Activated CD4-positive, alpha-beta T cell treated with anti-CD3 and anti-CD28 coated beads, Interleukin-2, amount 10 ng/mL, durations not matched to agents 7 days and 5 days (primary cell): ENCODE results near the gene UROC1. TPM values are rescaled to one million over a fixed set of nuclear protein-coding genes. Genes with fewer than 3 reads are reported as not detected.

Source experiments
- CTCF ChIA-PET: fragments of 350-600 bp; sonication (Branson Sonifier 250); formaldehyde crosslinking; loops from one replicate; lab custom pipeline; 2021; ENCODE audit warnings: antibody characterized with exemption; lab: Charles Lee
- POLR2A ChIA-PET: fragments of 350-600 bp; sonication (Branson Sonifier 250); formaldehyde crosslinking; loops from one replicate; lab custom pipeline; 2021; ENCODE audit warnings: antibody characterized with exemption; lab: Charles Lee
- DNase-seq: peaks from one replicate; pipeline ENCODE4 v3.0.0-alpha.2; 2020
- H3K27ac Mint-ChIP-seq: one replicate; pipeline ENCODE4 v1.8.0; 2021; ENCODE audit warnings: mild to moderate bottlenecking, moderate library complexity, mixed read lengths
- H3K27me3 Mint-ChIP-seq: one replicate; pipeline ENCODE4 v1.8.0; 2021; ENCODE audit warnings: mixed read lengths
- H3K36me3 Mint-ChIP-seq: one replicate; pipeline ENCODE4 v1.8.0; 2021; ENCODE audit warnings: low read depth, mixed read lengths
- H3K4me1 Mint-ChIP-seq: one replicate; pipeline ENCODE4 v1.8.0; 2021; ENCODE audit warnings: mixed read lengths
- H3K4me3 Mint-ChIP-seq: one replicate; pipeline ENCODE4 v1.8.0; 2021; ENCODE audit warnings: mild to moderate bottlenecking, moderate library complexity, mixed read lengths
- H3K9me3 Mint-ChIP-seq: one replicate; pipeline ENCODE4 v1.8.0; 2021; ENCODE audit warnings: mixed read lengths
- total RNA-seq, 2 experiments: library from RNA; stranded (reverse); gene quantifications; one replicate each; pipeline ENCODE4 v1.2.3, GENCODE V29; 2021

The UROC1 gene
- total RNA-seq, 2 experiments from 2014 or later = not detected

DNA sequence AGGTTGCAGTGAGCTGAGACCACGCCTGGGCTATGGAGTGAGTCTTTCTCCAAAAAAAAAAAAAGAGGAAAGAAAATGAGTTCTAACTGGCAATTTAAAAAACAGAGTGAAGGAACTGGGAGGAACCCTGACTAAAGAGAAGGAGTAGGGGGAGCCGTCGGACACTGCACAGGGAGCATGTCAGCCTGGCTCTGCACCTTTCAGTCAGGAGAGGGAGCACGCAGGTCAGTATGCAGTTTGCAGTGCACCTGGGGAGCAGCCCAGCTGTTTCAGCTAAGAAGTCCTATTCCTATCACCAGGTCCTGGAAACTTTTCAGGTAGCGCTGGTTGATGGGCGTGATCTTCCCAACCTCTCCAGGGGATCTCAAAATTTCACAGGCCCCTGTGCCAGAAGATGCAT lies 27.0 kb downstream of the UROC1 start:
- H3K9me3 Mint-ChIP-seq = no peaks in the 10 kb centered on the region
- no peaks in the 10 kb centered on the region for H3K36me3 Mint-ChIP-seq
- H3K4me3 Mint-ChIP-seq = no peak overlapping the region
- H3K27me3 Mint-ChIP-seq = no peaks in the 10 kb centered on the region
- no peak overlapping the region for H3K27ac Mint-ChIP-seq
- ChIA-PET CTCF (no interaction called here), POLR2A (no interaction called here)
- DNase-seq = no peak
- peaks cover 24% of the 10 kb centered on the region for H3K4me1 Mint-ChIP-seq

DNA sequence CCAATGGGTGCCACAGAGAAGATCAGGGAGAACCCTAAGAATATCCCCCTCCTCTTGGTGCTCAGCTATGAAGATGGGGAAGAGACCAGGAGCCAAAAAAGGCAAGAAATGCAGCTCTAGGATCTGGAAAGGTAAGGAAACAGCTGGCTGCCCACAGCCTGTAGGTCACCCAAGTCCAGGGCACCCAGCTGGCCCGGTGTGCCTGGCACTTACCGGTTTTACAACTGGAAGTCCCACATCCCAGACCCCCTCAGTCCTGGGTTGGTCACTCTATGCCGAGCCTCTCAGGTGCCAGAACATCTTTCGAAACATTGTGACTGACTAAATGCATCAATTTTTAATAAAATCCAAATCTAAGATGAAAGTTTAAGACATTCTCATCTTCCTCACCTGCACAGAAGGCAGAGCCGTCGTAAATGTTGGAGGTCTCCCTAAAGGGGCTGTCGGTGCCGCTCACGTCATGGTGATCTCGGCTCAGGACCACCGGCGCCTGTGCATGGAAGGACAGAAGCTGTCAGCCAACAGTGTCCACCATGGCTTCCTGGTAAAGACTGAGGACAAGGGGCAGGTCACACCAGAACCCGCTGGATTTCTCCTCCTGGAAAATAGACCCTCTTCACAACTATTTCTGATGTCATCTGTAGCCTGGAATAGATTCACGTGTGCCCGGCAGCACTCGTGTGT lies 28.5 kb downstream of the UROC1 start:
- H3K4me3 Mint-ChIP-seq = no peak overlapping the region
- POLR2A ChIA-PET = no interaction called here
- CTCF ChIA-PET = no interaction called here
- H3K27ac Mint-ChIP-seq = no peak overlapping the region
- H3K4me1 Mint-ChIP-seq = peaks cover 19% of the 10 kb centered on the region
- no peak for DNase-seq
- no peaks in the 10 kb centered on the region for H3K27me3 Mint-ChIP-seq
- H3K9me3 Mint-ChIP-seq = no peaks in the 10 kb centered on the region
- no peaks in the 10 kb centered on the region for H3K36me3 Mint-ChIP-seq

DNA sequence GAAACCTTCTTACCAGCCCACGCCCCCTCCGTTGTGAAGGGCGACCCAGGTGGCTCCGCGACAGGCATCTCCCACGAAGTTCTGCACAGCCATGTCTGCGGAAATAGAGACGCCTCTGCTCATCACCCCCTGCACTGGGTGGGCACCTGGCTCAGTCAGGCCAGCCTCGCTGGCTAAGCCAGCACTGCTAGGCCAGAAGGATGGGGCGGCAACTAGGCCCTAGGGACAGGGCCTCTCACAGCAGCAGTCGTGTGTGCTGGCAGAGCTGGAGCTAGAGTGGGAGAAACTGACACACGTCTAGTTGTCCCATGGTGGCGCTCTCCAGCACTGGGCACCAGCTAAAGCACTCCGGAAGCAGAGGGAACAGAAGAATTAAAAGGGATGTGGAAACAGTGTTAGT lies 29.4 kb downstream of the UROC1 start:
- Mint-ChIP-seq H3K36me3 (no peaks in the 10 kb centered on the region), H3K9me3 (no peaks in the 10 kb centered on the region), H3K4me1 (peaks cover 17% of the 10 kb centered on the region), H3K4me3 (no peak overlapping the region), H3K27ac (no peak overlapping the region), H3K27me3 (no peaks in the 10 kb centered on the region)
- POLR2A ChIA-PET = no interaction called here
- DNase-seq = no peak
- CTCF ChIA-PET = no interaction called here

DNA sequence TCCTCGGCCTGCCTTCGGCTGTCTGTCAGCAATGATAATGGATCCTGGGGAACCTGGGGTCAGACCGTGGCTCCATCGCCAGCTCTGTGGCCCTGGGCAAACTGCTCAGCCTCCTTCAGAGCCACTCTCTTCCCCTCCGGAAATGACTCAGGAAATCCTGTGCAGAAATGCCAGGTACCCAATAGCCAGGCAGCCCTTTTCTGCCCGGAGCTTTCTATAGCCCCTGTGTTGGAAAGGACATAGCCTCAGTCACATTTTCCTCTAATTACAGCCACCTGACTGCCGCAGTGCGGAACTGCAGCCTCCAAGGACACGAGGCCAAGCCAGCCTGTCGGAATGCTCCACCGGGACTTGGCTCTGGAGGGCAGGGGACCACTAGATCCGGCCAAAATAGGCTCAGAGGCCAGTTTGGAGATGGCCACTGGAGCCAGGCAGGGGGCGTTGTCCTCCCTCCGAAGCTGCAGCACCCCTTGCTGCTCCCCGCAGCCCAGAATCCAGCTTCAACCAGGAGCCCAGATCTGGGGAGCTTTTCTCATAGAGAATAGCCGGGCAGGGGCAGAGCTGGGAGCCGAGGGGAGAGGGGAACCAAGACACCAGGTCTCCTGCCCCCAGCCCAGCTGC lies 30.3 kb downstream of the UROC1 start:
- DNase-seq = peak; percentile 23
- Mint-ChIP-seq H3K9me3 (no peaks in the 10 kb centered on the region), H3K27me3 (no peaks in the 10 kb centered on the region), H3K4me3 (no peak overlapping the region), H3K4me1 (peaks cover 17% of the 10 kb centered on the region), H3K27ac (peak overlapping the region; percentile 84), H3K36me3 (no peaks in the 10 kb centered on the region)
- ChIA-PET CTCF (no interaction called here), POLR2A (no interaction called here)

DNA sequence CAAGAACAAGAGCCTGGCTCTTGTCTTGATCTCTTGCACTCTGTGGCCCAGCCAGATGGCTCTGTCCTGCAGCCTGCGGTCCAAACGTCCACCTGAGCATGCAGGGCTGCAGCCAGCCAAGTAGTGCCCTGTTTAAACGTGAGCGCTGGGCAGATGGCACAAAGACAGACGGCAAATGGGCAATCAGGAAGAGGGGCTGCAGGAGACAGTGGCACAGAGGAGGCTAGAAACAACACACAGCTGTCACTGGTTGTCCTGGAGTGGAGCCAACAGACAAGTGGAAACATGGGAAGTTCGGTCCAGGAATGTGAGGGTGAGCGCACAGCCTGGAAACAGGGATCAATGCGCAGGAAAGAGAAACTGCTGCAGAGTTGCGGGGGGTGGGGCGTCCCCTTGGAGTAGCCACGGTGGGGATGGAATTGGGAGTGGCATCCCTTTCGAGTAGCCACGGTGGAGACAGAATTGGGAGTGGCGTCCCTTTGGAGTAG lies 31.2 kb downstream of the UROC1 start:
- Mint-ChIP-seq H3K4me3 (no peak overlapping the region), H3K36me3 (no peaks in the 10 kb centered on the region), H3K27me3 (no peaks in the 10 kb centered on the region), H3K4me1 (peaks cover 17% of the 10 kb centered on the region), H3K27ac (peak overlapping the region; percentile 84), H3K9me3 (no peaks in the 10 kb centered on the region)
- CTCF ChIA-PET = no interaction called here
- DNase-seq = no peak
- POLR2A ChIA-PET = no interaction called here

DNA sequence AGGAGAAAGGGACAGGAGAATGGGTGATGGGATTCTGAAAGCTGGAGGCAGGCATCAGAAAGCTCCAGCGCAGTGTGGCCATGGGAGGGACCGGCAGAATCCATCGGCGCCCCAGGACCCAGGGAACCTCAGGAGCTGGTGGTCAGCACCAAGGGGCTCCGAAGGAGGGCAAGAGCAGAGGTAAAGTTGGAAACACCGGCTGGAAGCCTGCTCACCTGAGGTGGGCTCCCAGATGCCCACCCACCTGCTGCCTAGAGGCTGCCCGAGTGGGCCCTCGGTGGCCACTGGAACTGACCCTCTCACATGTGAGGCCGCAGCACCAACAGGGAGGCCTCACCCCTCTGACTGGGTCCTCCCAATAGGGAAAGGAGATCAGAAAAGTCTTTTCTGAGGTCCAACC lies 31.6 kb downstream of the UROC1 start:
- H3K36me3 Mint-ChIP-seq = no peaks in the 10 kb centered on the region
- H3K27me3 Mint-ChIP-seq = no peaks in the 10 kb centered on the region
- H3K4me3 Mint-ChIP-seq = no peak overlapping the region
- peaks cover 17% of the 10 kb centered on the region for H3K4me1 Mint-ChIP-seq
- H3K27ac Mint-ChIP-seq = no peak overlapping the region
- no peak for DNase-seq
- CTCF ChIA-PET = no interaction called here
- POLR2A ChIA-PET = no interaction called here
- no peaks in the 10 kb centered on the region for H3K9me3 Mint-ChIP-seq

DNA sequence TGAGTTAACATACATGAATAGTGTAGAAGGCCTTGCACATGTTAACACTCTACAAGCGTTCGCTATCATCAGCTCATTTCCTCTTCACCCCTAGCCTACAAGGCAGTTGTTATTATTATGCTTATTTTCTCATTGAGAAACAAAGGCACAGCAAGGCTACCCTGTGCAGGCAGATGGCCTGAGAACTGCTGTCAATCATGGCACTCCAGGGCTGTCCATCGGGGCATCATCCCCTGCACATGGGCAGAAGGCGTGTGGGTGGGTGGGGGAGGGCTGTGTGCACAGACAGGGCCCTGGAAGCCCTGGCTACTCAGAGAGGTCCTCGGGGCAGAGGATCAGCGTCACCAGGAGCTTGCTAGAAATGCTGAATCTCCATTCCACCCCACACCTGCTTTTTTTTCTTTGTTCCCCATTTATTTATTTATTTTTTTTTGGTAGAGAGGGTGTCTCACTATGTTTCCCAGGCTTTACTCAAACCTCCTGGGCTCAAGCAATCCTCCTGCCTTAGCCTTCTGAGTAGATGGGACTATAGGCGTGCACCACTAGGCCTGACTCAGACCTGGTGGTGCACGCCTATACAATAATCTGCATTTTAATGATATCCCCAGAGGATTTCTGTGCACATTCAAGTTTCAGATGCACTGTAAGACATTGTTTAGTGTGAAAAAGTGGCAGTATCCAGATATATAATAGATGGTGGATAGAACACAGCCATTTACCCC lies 32.2 kb downstream of the UROC1 start:
- DNase-seq = no peak
- no peak overlapping the region for H3K27ac Mint-ChIP-seq
- no peak overlapping the region for H3K4me3 Mint-ChIP-seq
- ChIA-PET CTCF (interaction anchor here (1.2 kb wide), 1 partner anchor 9 kb away, joined by 3 read pairs; no protein-coding TSS in a partner anchor), POLR2A (no interaction called here)
- no peaks in the 10 kb centered on the region for H3K27me3 Mint-ChIP-seq
- H3K36me3 Mint-ChIP-seq = no peaks in the 10 kb centered on the region
- H3K4me1 Mint-ChIP-seq = peaks cover 17% of the 10 kb centered on the region
- no peaks in the 10 kb centered on the region for H3K9me3 Mint-ChIP-seq

DNA sequence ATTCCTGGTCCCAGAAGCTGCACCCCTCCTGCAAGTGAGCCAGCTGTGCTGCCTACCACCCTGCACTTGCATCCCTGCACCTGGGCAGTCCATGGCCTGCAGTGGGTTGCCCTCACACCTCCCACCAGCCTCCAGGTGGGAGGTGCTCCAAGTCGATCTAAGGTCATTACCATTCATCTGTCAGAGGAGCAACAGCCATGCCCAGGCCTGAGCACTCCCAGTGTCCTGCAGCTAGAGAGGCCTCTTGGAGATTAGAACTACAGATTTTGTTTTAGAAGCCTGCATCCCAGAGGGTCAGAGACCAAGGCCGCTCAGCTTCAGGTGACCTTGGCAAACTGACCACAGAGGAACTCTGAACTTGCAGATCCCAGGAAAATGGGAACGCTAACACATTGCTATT lies 32.9 kb downstream of the UROC1 start:
- peaks cover 17% of the 10 kb centered on the region for H3K4me1 Mint-ChIP-seq
- no peak overlapping the region for H3K27ac Mint-ChIP-seq
- no peaks in the 10 kb centered on the region for H3K36me3 Mint-ChIP-seq
- ChIA-PET POLR2A (no interaction called here), CTCF (interaction anchor here (1.2 kb wide), 1 partner anchor 9 kb away, joined by 3 read pairs; no protein-coding TSS in a partner anchor)
- H3K9me3 Mint-ChIP-seq = no peaks in the 10 kb centered on the region
- no peak overlapping the region for H3K4me3 Mint-ChIP-seq
- H3K27me3 Mint-ChIP-seq = no peaks in the 10 kb centered on the region
- DNase-seq = no peak

DNA sequence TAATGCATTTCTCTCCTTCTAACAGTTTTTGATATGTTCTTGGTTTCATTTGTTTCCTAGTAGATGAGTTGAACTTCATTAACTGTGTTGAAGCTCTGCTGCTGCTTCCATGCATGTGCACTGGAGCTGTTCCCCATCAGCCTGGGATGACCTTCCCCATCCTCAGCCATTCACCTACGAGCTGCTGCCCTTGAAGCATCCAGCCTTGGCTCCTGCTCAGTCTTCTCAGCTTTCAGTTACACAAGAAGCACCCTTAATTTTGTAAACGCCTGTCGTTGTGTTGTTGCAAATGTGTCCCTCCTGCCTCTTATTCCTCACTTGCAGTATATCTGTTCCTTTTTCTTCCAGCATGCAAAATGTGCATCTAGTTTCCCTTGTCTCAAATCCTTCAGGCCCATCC lies 33.4 kb downstream of the UROC1 start:
- no peak for DNase-seq
- ChIA-PET CTCF (interaction anchor here (0.6 to 1.2 kb wide), 2 partner anchors 10 to 206 kb away, joined by 3 read pairs; no protein-coding TSS in a partner anchor), POLR2A (no interaction called here)
- Mint-ChIP-seq H3K27me3 (no peaks in the 10 kb centered on the region), H3K36me3 (no peaks in the 10 kb centered on the region), H3K4me1 (peaks cover 17% of the 10 kb centered on the region), H3K27ac (peak overlapping the region; percentile 22), H3K4me3 (no peak overlapping the region), H3K9me3 (no peaks in the 10 kb centered on the region)

DNA sequence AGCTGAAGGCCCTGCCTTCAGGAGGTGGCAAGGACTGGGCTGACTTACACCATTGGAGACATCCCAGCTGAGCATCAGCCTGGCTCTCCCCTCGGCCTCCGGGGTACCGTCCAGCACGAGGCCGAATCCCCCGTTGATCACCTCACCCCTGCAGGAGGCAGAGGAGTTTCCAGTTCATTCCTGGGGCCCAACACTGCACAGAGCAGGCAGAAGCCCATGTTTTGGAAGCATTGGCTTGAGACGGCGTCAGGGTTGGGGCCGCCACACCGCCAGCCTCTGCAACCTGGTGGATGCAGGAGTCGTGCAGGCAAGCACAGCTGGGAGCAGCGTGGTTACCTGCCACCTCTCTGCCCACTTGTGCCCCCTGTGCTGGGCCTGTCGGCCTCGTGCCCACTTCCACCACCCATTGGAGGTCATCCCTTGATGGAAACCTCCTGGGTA lies 34.2 kb downstream of the UROC1 start:
- Mint-ChIP-seq H3K27ac (no peak overlapping the region), H3K9me3 (no peaks in the 10 kb centered on the region), H3K4me1 (peaks cover 17% of the 10 kb centered on the region), H3K27me3 (no peaks in the 10 kb centered on the region), H3K36me3 (no peaks in the 10 kb centered on the region), H3K4me3 (no peak overlapping the region)
- no peak for DNase-seq
- ChIA-PET CTCF (interaction anchor here (0.6 kb wide), 2 partner anchors 207 to 841 kb away, joined by 3 read pairs; no protein-coding TSS in a partner anchor), POLR2A (no interaction called here)

DNA sequence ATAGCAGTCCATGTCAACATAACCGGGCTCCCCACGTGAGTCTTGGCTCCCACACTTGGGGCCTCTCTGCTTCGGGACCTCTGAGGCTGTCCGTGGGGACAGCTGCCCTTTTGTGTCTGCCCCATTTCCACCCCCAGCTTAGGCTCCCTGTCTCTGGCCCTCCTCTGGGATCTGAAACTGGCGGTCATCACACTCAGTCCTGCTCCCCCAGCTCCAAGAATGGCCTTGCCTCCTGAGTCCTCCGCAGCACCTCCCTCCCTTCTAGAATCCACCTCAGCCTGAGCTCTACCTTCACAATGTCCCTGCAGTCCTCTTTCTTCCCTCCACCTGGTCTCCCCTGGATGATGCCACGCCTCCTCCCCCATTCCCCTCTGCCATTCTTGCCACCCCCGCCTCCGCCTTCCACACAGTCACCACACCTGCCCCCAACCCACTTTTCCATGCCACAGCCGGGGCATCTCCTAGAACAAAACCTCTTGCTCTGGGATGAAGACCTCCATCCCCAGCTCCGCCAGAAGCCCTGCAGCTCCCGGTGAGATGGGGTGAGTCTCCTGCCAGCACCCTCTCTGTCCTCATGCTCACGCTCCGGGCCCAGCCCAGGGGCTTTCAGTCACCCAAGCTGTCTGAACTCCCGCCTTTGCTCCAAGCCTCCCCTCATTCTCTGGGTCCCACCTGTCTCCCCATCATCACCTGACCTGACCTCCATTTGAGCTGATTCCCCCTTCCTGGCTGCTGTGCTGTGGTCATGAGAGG lies 34.9 kb downstream of the UROC1 start:
- ChIA-PET CTCF (interaction anchor here (0.6 kb wide), 1 partner anchor 841 kb away, joined by 3 read pairs; no protein-coding TSS in a partner anchor), POLR2A (no interaction called here)
- H3K27ac Mint-ChIP-seq = no peak overlapping the region
- no peak overlapping the region for H3K4me3 Mint-ChIP-seq
- no peaks in the 10 kb centered on the region for H3K27me3 Mint-ChIP-seq
- H3K4me1 Mint-ChIP-seq = peaks cover 17% of the 10 kb centered on the region
- DNase-seq = no peak
- no peaks in the 10 kb centered on the region for H3K9me3 Mint-ChIP-seq
- no peaks in the 10 kb centered on the region for H3K36me3 Mint-ChIP-seq

DNA sequence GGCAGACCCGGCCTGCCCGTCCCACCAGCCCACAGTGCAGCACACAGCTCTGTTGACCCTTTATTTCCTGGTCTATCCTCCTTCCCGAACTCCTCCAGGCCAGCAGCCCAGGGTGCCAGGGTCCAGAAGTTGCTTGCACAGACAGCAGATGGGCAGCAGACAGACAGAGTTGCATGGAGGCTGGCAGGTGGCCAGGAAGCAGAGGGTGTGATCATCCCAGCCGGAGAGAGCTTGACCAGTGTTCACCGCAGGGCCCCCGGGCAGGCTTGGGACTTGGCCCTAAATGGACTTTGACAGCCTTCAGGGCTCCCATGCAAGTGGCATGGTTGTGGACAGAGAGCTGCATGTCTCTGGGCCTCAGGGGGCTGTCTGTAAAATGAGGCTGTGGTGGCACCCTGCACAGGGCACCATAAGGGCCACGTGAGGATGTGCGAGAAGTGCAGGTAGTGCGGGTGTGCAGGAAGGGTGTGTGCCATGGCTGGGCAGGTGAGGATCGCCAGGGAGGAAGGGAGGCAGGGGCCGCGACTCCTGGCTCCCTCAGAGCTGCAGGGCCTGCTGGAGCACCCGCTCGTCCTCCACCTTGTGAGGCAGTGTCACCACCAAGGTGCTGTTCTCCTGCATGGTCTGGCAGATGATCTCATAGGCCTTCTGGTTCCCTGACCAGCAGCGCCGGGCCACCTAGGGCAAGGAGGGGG lies 35.6 kb downstream of the UROC1 start:
- H3K4me1 Mint-ChIP-seq = peaks cover 12% of the 10 kb centered on the region
- H3K36me3 Mint-ChIP-seq = no peaks in the 10 kb centered on the region
- no peaks in the 10 kb centered on the region for H3K9me3 Mint-ChIP-seq
- ChIA-PET CTCF (no interaction called here), POLR2A (no interaction called here)
- no peak for DNase-seq
- no peak overlapping the region for H3K27ac Mint-ChIP-seq
- H3K4me3 Mint-ChIP-seq = no peak overlapping the region
- no peaks in the 10 kb centered on the region for H3K27me3 Mint-ChIP-seq
